ENCODE data around the gene SMYD5.

GRCh38 chr2:73217826-73218225, 3.8 kb downstream of the SMYD5 start:
- TF ChIP-seq POLR2A (IDR thresholded peaks at IDR 0.05; ENCODE audit: low read length) (no peak), GATA1 (IDR thresholded peaks at IDR 0.05; ENCODE audit: low read depth, low read length) (no peak)
